ENCODE data around the gene BAG2.

DNA sequence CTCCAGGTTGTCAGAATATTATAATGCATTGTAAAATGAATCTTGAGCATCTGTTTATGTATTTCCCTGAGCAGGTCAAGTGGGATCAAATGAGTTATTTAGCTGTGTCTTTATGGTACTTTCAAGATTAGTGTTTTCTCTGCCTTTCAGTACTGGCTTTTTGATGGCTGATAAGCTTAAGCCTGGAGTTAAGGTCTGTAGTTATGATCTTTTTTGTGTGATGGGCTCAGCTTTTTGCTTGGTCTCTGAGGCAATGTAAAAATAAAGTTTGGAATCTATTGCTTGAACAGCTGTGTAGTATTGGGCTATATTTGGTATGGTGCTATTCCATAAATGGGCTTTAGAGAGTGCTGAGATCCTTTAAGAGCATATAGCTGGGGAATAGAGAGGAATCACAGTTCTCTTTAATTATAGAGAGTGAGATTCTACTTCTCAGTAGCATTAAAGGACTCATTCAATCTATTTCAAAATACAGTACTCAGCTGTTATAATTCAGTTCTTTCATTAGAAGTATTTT is 41.4 kb upstream of the BAG2 start:
- TF ChIP-seq, protein P1, sequence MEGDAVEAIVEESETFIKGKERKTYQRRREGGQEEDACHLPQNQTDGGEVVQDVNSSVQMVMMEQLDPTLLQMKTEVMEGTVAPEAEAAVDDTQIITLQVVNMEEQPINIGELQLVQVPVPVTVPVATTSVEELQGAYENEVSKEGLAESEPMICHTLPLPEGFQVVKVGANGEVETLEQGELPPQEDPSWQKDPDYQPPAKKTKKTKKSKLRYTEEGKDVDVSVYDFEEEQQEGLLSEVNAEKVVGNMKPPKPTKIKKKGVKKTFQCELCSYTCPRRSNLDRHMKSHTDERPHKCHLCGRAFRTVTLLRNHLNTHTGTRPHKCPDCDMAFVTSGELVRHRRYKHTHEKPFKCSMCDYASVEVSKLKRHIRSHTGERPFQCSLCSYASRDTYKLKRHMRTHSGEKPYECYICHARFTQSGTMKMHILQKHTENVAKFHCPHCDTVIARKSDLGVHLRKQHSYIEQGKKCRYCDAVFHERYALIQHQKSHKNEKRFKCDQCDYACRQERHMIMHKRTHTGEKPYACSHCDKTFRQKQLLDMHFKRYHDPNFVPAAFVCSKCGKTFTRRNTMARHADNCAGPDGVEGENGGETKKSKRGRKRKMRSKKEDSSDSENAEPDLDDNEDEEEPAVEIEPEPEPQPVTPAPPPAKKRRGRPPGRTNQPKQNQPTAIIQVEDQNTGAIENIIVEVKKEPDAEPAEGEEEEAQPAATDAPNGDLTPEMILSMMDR (IDR thresholded peaks at IDR 0.05), result no peak
- no peak for TF ChIP-seq POLR2A (IDR thresholded peaks at IDR 0.05)

Data from body of pancreas (tissue), 4 donors.